ENCODE measurements around the gene PIN4. TPM values are rescaled to one million over a fixed set of nuclear protein-coding genes. Genes with fewer than 3 reads are reported as not detected.
"Not testable (repeated sequence)": the region's sequence is repeated elsewhere in the genome, so short reads cannot be mapped to it uniquely, and the experiment has no call there.

Gene PIN4
- total RNA-seq, 1 donor from 2014 or later = 7.9 TPM

DNA sequence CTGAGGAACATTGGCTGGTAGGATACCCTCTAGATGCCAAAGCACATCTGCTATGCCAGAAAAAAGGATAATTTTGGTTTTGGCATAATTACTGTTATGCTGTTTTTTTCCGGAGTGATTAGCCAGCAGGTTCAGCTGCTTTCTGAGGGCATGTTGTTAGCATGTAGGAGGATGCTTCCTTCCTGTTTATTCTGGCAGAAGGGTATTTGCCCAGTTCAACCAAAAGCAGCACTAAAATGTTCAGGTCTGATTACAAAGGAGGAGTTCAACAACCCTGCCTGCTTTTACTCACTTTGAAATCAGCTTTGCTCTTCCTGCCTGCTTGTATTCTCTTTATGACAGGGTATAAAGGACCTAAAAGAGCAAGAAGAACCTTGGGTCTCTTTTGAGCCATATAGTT, 35.4 kb downstream of the PIN4 start:
- H3K4me2 ChIP-seq (ENCODE audit: low read length) = no peak overlapping the region
- H3K27me3 ChIP-seq (ENCODE audit: insufficient read depth, low read length) = no peaks in the 10 kb centered on the region
- no peaks in the 10 kb centered on the region for H3K4me1 ChIP-seq (ENCODE audit: insufficient read depth, low read length)
- peaks cover 7% of the 10 kb centered on the region for H3K79me2 ChIP-seq (ENCODE audit: insufficient read depth, low read length)
- Mint-ChIP-seq H3K36me3 (ENCODE audit: low read depth, unreplicated experiment) (peaks cover 5% of the 10 kb centered on the region), H3K4me3 (ENCODE audit: unreplicated experiment) (no peak overlapping the region), H3K27me3 (ENCODE audit: low read depth, unreplicated experiment) (no peaks in the 10 kb centered on the region), H3K4me1 (ENCODE audit: low read depth, unreplicated experiment) (no peaks in the 10 kb centered on the region), H3K27ac (ENCODE audit: unreplicated experiment) (no peak overlapping the region), H3K9me3 (ENCODE audit: unreplicated experiment) (no peaks in the 10 kb centered on the region)
- H3K9ac ChIP-seq (ENCODE audit: low read length) = no peak overlapping the region
- no peaks in the 10 kb centered on the region for H3K9me3 ChIP-seq (ENCODE audit: insufficient read depth, low read depth, low read length)
- H3K27ac ChIP-seq (ENCODE audit: low read depth, low read length) = no peak overlapping the region
- no peak for TF ChIP-seq EZH2 (IDR thresholded peaks at IDR 0.05; ENCODE audit: insufficient read depth, low read length)
- TF ChIP-seq, protein P1, sequence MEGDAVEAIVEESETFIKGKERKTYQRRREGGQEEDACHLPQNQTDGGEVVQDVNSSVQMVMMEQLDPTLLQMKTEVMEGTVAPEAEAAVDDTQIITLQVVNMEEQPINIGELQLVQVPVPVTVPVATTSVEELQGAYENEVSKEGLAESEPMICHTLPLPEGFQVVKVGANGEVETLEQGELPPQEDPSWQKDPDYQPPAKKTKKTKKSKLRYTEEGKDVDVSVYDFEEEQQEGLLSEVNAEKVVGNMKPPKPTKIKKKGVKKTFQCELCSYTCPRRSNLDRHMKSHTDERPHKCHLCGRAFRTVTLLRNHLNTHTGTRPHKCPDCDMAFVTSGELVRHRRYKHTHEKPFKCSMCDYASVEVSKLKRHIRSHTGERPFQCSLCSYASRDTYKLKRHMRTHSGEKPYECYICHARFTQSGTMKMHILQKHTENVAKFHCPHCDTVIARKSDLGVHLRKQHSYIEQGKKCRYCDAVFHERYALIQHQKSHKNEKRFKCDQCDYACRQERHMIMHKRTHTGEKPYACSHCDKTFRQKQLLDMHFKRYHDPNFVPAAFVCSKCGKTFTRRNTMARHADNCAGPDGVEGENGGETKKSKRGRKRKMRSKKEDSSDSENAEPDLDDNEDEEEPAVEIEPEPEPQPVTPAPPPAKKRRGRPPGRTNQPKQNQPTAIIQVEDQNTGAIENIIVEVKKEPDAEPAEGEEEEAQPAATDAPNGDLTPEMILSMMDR (IDR thresholded peaks at IDR 0.05; ENCODE audit: insufficient read depth, low read depth, low read length) = no peak
- H3K36me3 ChIP-seq (ENCODE audit: insufficient read depth, low read length) = no peaks in the 10 kb centered on the region
- no peak overlapping the region for H3K4me3 ChIP-seq (ENCODE audit: insufficient read depth, low read depth, low read length)
- FAIRE-seq (peak; percentile 43), DNase-seq (ENCODE audit: low read depth) (no peak)
- H4K20me1 ChIP-seq (ENCODE audit: insufficient read depth, low read length) = no peaks in the 10 kb centered on the region
- H2AFZ ChIP-seq (ENCODE audit: low read depth, low read length) = no peak overlapping the region

DNA sequence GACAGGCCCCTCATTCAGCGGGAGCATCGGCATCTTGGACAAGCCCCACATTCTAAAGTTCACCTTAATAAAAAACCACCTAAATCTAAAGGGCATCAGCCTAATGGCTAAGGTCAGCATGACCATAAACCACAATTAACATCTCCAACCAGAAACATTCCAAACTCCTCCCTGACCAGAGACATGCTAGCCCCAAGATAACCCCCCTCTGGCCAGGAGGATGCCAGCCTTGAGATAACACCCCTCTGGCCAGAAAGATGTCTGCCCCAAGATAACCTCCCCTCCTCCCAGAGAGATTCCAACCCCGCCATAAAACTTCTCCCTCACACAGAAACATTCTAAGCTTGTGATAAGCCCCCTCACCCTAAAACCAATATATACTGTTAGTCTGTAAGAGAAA, 38.8 kb downstream of the PIN4 start:
- H3K9me3 ChIP-seq (ENCODE audit: insufficient read depth, low read depth, low read length); H3K27ac Mint-ChIP-seq (ENCODE audit: unreplicated experiment); H3K4me3 ChIP-seq (ENCODE audit: insufficient read depth, low read depth, low read length); H3K4me1 ChIP-seq (ENCODE audit: insufficient read depth, low read length); H3K79me2 ChIP-seq (ENCODE audit: insufficient read depth, low read length); H3K27ac ChIP-seq (ENCODE audit: low read depth, low read length); H3K9me3 Mint-ChIP-seq (ENCODE audit: unreplicated experiment); H3K27me3 ChIP-seq (ENCODE audit: insufficient read depth, low read length); H3K4me3 Mint-ChIP-seq (ENCODE audit: unreplicated experiment); H3K27me3 Mint-ChIP-seq (ENCODE audit: low read depth, unreplicated experiment); H4K20me1 ChIP-seq (ENCODE audit: insufficient read depth, low read length); H3K9ac ChIP-seq (ENCODE audit: low read length); H3K36me3 ChIP-seq (ENCODE audit: insufficient read depth, low read length); DNase-seq (ENCODE audit: low read depth); H3K4me2 ChIP-seq (ENCODE audit: low read length); H3K4me1 Mint-ChIP-seq (ENCODE audit: low read depth, unreplicated experiment); H2AFZ ChIP-seq (ENCODE audit: low read depth, low read length); H3K36me3 Mint-ChIP-seq (ENCODE audit: low read depth, unreplicated experiment): not testable (repeated sequence)
- peak; percentile 79 for FAIRE-seq

DNA sequence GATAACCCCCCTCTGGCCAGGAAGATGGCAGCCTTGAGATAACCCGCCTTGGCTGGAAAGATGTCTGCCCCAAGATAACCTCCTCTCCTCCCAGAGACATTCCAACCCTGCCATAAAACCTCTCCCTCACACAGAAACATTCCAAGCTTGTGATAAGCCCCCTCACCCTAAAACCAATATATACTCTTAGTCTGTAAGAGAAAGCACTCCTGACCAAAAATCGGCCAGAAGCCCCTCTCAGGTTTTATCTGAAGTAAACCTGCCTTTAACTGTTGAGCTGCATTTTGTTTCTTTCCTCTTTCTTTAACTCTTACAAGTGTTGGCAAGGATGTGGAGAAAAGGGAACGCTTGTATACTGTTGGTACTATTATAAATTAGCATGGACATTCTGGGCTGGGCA, 48.7 kb downstream of the PIN4 start:
- Histone ChIP-seq H3K4me1 (ENCODE audit: insufficient read depth, low read length) (no peaks in the 10 kb centered on the region), H3K9ac (ENCODE audit: low read length) (no peak overlapping the region), H3K9me3 (ENCODE audit: insufficient read depth, low read depth, low read length) (no peaks in the 10 kb centered on the region), H3K27me3 (ENCODE audit: insufficient read depth, low read length) (no peaks in the 10 kb centered on the region), H3K36me3 (ENCODE audit: insufficient read depth, low read length) (no peaks in the 10 kb centered on the region), H3K4me3 (ENCODE audit: insufficient read depth, low read depth, low read length) (no peak overlapping the region), H3K79me2 (ENCODE audit: insufficient read depth, low read length) (peaks cover 23% of the 10 kb centered on the region), H2AFZ (ENCODE audit: low read depth, low read length) (no peak overlapping the region), H3K27ac (ENCODE audit: low read depth, low read length) (no peak overlapping the region), H4K20me1 (ENCODE audit: insufficient read depth, low read length) (no peaks in the 10 kb centered on the region), H3K4me2 (ENCODE audit: low read length) (no peak overlapping the region)
- no peak for FAIRE-seq
- Mint-ChIP-seq H3K27ac (ENCODE audit: unreplicated experiment) (no peak overlapping the region), H3K4me3 (ENCODE audit: unreplicated experiment) (no peak overlapping the region), H3K9me3 (ENCODE audit: unreplicated experiment) (peaks cover 9% of the 10 kb centered on the region), H3K4me1 (ENCODE audit: low read depth, unreplicated experiment) (no peaks in the 10 kb centered on the region), H3K36me3 (ENCODE audit: low read depth, unreplicated experiment) (peaks cover 2% of the 10 kb centered on the region), H3K27me3 (ENCODE audit: low read depth, unreplicated experiment) (no peaks in the 10 kb centered on the region)
- TF ChIP-seq EZH2 (IDR thresholded peaks at IDR 0.05; ENCODE audit: insufficient read depth, low read length) = no peak
- TF ChIP-seq, protein P1 (IDR thresholded peaks at IDR 0.05; ENCODE audit: insufficient read depth, low read depth, low read length) = no peak
- DNase-seq (ENCODE audit: low read depth) = no peak
